HCT116 (cell line): ENCODE results near the gene EXOC6B. TPM values are rescaled to one million over a fixed set of nuclear protein-coding genes. Genes with fewer than 3 reads are reported as not detected.

ENCODE experiments used
- ATAC-seq: fragments of 200-7000 bp; cut with Tn5 transposase; 2 replicates; pipeline ENCODE4 v1.9.1; 2020; ENCODE audit warnings: mild to moderate bottlenecking, moderate library complexity
- BruUV-seq: library from RNA; stranded (reverse); fragments of 400-500 nt; replicated peaks from 2 replicates; lab custom pipeline; 2021; lab: Mats Ljungman, UMichigan
- CTCF ChIA-PET: fragments of 300-600 bp; sonication (Branson Sonifier 250); formaldehyde crosslinking; loops from one replicate; lab custom pipeline; 2021; ENCODE audit warnings: antibody characterized with exemption; lab: Charles Lee
- POLR2A ChIA-PET: fragments of 300-600, 350-600 bp; sonication (Branson Sonifier 250); formaldehyde crosslinking; loops from one replicate; lab custom pipeline; 2021; ENCODE audit warnings: antibody characterized with exemption; lab: Charles Lee
- RAD21 ChIA-PET, 2 experiments: fragments of 300-600 bp; sonication (Branson Sonifier 250); formaldehyde crosslinking; loops; one replicate each; lab custom pipeline; 2023; ENCODE audit warnings: low total read pairs in 2 of 2; ENCODE audit not compliant: uncharacterized antibody in 2 of 2, unreplicated experiment in 2 of 2, low non-redundant PET in 1 of 2; lab: Charles Lee
- DNase-seq: peaks from one replicate; pipeline ENCODE4 v3.0.0-alpha.2; 2010; ENCODE audit warnings: low read depth, low spot score
- H2AFZ ChIP-seq: fragments of 200-600 bp; shearing (Covaris generic), sonication (generic); 2 replicates; pipeline ENCODE4 v1.6.1; 2017; ENCODE audit warnings: low read depth, mixed run types, mixed read lengths, antibody characterized with exemption, low read length; ENCODE audit not compliant: poor library complexity, severe bottlenecking
- H3K27ac ChIP-seq: 2 replicates; pipeline ENCODE4 v1.5.1; 2012; ENCODE audit warnings: low read depth, low read length
- H3K27me3 ChIP-seq: fragments of 200-600 bp; sonication (generic); 2 replicates; pipeline ENCODE4 v1.6.1; 2016; ENCODE audit warnings: mixed run types, low read length, mixed read lengths; ENCODE audit not compliant: insufficient read depth
- H3K36me3 ChIP-seq, 2 experiments: fragments of 200-500 bp in 1 of 2; fragments of 200-600 bp in 1 of 2; sonication (Bioruptor generic) in 1 of 2; sonication (generic) in 1 of 2; 2 replicates each; pipeline versions ENCODE4 v1.5.1 to v1.6.1; 2014 to 2016; ENCODE audit warnings: low read length in 2 of 2, inconsistent platforms in 1 of 2, mixed read lengths in 1 of 2, mixed run types in 1 of 2; ENCODE audit not compliant: insufficient read depth in 2 of 2, control insufficient read depth in 1 of 2
- H3K4me1 ChIP-seq, 2 experiments: fragments of 200-600 bp in 1 of 2; sonication (generic) in 1 of 2; 2 replicates each; pipeline versions ENCODE4 v1.5.1 to v1.6.1; 2012 to 2017; ENCODE audit warnings: low read length in 2 of 2, inconsistent platforms in 1 of 2, mild to moderate bottlenecking in 1 of 2, mixed read lengths in 1 of 2, mixed run types in 1 of 2, moderate library complexity in 1 of 2; ENCODE audit not compliant: insufficient read depth in 2 of 2, control insufficient read depth in 1 of 2
- H3K4me2 ChIP-seq: fragments of 200-600 bp; sonication (generic); 2 replicates; pipeline ENCODE4 v1.6.1; 2017; ENCODE audit warnings: mixed run types, low read length, mixed read lengths
- H3K4me3 ChIP-seq, 2 experiments: fragments of 200-600 bp in 1 of 2; sonication (generic) in 1 of 2; replicated peaks in 1 of 2; 2 replicates each; pipeline ENCODE4 v1.5.1; 2011 to 2016; ENCODE audit warnings: low read length in 2 of 2, control low read depth in 1 of 2, low read depth in 1 of 2, mild to moderate bottlenecking in 1 of 2, mixed read lengths in 1 of 2, mixed run types in 1 of 2
- H3K79me2 ChIP-seq: fragments of 200-600 bp; sonication (generic); 2 replicates; pipeline ENCODE4 v1.6.1; 2017; ENCODE audit warnings: mild to moderate bottlenecking, mixed run types, low read length, moderate library complexity, mixed read lengths; ENCODE audit not compliant: insufficient read depth
- H3K9ac ChIP-seq: fragments of 200-600 bp; sonication (generic); 2 replicates; pipeline ENCODE4 v1.6.1; 2016; ENCODE audit warnings: low read length, mixed read lengths
- H3K9me2 ChIP-seq: fragments of 200-600 bp; sonication (generic), shearing (Covaris generic); 2 replicates; pipeline ENCODE4 v1.6.1; 2017; ENCODE audit warnings: mixed run types, mild to moderate bottlenecking, moderate library complexity; ENCODE audit not compliant: insufficient read depth
- H3K9me3 ChIP-seq, 2 experiments: fragments of 200-500 bp in 1 of 2; fragments of 200-600 bp in 1 of 2; sonication (Bioruptor generic) in 1 of 2; sonication (generic) in 1 of 2; 2 replicates each; pipeline ENCODE4 v1.6.1; 2014 to 2017; ENCODE audit warnings: low read length in 2 of 2, mixed read lengths in 2 of 2, inconsistent platforms in 1 of 2, low read depth in 1 of 2, mild to moderate bottlenecking in 1 of 2, mixed run types in 1 of 2, moderate library complexity in 1 of 2; ENCODE audit not compliant: control insufficient read depth in 1 of 2, insufficient read depth in 1 of 2
- H4K20me1 ChIP-seq: fragments of 200-600 bp; sonication (generic), shearing (Covaris generic); 2 replicates; pipeline ENCODE4 v1.6.1; 2017; ENCODE audit warnings: mixed run types, mild to moderate bottlenecking, moderate library complexity; ENCODE audit not compliant: insufficient read depth
- CBX3 ChIP-seq: IDR thresholded peaks from 2 replicates; pipeline ENCODE4 v1.6.1; 2012; ENCODE audit warnings: low read depth
- CTCF ChIP-seq, 3 experiments: fragments of 200-600 bp in 1 of 3; sonication (generic) in 1 of 3; IDR thresholded peaks in 2 of 3; conservative IDR thresholded peaks in 1 of 3; 2 replicates each; pipeline ENCODE4 v1.5.1; 2012 to 2017; ENCODE audit warnings: low read depth in 2 of 3, low read length in 2 of 3, antibody characterized with exemption in 1 of 3, borderline replicate concordance in 1 of 3, control low read depth in 1 of 3, mild to moderate bottlenecking in 1 of 3, mixed read lengths in 1 of 3, mixed run types in 1 of 3, moderate library complexity in 1 of 3; ENCODE audit not compliant: insufficient read depth in 1 of 3
- EGR1 ChIP-seq: IDR thresholded peaks from 2 replicates; pipeline ENCODE4 v1.6.1; 2012; ENCODE audit warnings: low read depth
- EZH2 ChIP-seq: fragments of 200-600 bp; sonication (generic); IDR thresholded peaks from 2 replicates; pipeline ENCODE4 v1.6.1; 2017; ENCODE audit warnings: antibody characterized with exemption, mixed run types
- EZH2phosphoT487 ChIP-seq: fragments of 200-600 bp; IDR thresholded peaks from 2 replicates; pipeline ENCODE4 v1.6.1; 2018; ENCODE audit warnings: antibody characterized with exemption, borderline replicate concordance
- MAX ChIP-seq: IDR thresholded peaks from 2 replicates; pipeline ENCODE4 v1.6.1; 2012
- POLR2A ChIP-seq: IDR thresholded peaks from 2 replicates; pipeline ENCODE4 v1.7.0; 2011; ENCODE audit warnings: borderline replicate concordance; ENCODE audit not compliant: insufficient read depth, insufficient read length; ENCODE audit errors: extremely low read depth
- POLR2AphosphoS5 ChIP-seq: IDR thresholded peaks from 2 replicates; pipeline ENCODE4 v1.6.1; 2011; ENCODE audit warnings: mild to moderate bottlenecking, low read depth, low read length, moderate library complexity
- SIN3A ChIP-seq: IDR thresholded peaks from 2 replicates; pipeline ENCODE4 v1.6.1; 2012; ENCODE audit warnings: low read depth
- SRF ChIP-seq: IDR thresholded peaks from 2 replicates; pipeline ENCODE4 v1.6.1; 2012; ENCODE audit warnings: low read depth
- ZNF274 ChIP-seq: fragments of 200-500 bp; sonication (Bioruptor generic); IDR thresholded peaks from 2 replicates; pipeline ENCODE4 v1.6.1; 2014; ENCODE audit warnings: mild to moderate bottlenecking, low read depth, low read length, inconsistent platforms
- intact Hi-C: fragments of 100-400 bp; cut with micrococcal nuclease; formaldehyde crosslinking; loops from 2 replicates; pipeline ENCODE4 v1.10.0; 2022
- total RNA-seq: library from RNA; stranded (reverse); gene quantifications from one replicate; pipeline ENCODE4 v1.2.1, GENCODE V29; 2021; ENCODE audit not compliant: unreplicated experiment
- TF ChIP-seq, protein P1 (sequence below): IDR thresholded peaks from 2 replicates; pipeline ENCODE4 v1.6.1; 2012
- TF ChIP-seq, protein P2 (sequence below): IDR thresholded peaks from 2 replicates; pipeline ENCODE4 v1.6.1; 2012; ENCODE audit warnings: low read depth

Gene EXOC6B
- total RNA-seq, 1 experiment from 2014 or later: 25.4 TPM

DNA sequence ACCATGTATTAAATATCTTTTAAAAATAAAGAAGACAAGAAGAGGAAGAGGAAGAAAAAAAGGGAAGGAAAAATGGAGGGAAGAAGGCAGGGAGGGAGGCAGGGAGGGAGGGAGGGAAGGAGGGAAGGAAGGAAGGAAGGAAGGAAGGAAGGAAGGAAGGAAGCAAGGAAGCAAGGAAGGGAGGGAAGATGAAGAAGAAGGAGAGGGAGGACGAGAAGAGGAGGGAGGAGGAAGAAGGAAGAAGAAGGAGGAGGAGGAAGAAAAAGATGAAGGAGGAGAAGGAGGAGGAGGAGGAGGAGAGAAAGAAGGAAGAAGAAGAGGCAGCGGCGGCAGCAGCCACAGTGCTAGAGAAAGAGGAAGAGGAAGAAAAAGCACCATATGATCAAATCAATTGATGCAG lies 189.6 kb downstream of the EXOC6B start:
- intact Hi-C loops: no loop called here
- CTCF ChIA-PET: no interaction called here
- no peaks in the 10 kb centered on the region for H4K20me1 ChIP-seq
- ATAC-seq: no peak
- H3K9me3 ChIP-seq: no peaks in the 10 kb centered on the region
- no peaks in the 10 kb centered on the region for H3K79me2 ChIP-seq
- no peaks in the 10 kb centered on the region for H3K36me3 ChIP-seq
- H3K4me1 ChIP-seq: no peaks in the 10 kb centered on the region
- H3K27ac ChIP-seq: no peak overlapping the region
- no peak overlapping the region for H3K4me2 ChIP-seq
- no TSS peak for BruUV-seq
- POLR2A ChIA-PET: no interaction called here
- DNase-seq: no peak
- H3K4me3 ChIP-seq: no peak overlapping the region
- TF ChIP-seq ZNF274: no peak
- no peak for TF ChIP-seq POLR2AphosphoS5
- TF ChIP-seq MAX: no peak
- TF ChIP-seq EZH2phosphoT487: no peak
- no peaks in the 10 kb centered on the region for H3K27me3 ChIP-seq
- no peak overlapping the region for H2AFZ ChIP-seq
- H3K9ac ChIP-seq: no peak overlapping the region
- H3K9me2 ChIP-seq: no peaks in the 10 kb centered on the region
- RAD21 ChIA-PET: no interaction called here

DNA sequence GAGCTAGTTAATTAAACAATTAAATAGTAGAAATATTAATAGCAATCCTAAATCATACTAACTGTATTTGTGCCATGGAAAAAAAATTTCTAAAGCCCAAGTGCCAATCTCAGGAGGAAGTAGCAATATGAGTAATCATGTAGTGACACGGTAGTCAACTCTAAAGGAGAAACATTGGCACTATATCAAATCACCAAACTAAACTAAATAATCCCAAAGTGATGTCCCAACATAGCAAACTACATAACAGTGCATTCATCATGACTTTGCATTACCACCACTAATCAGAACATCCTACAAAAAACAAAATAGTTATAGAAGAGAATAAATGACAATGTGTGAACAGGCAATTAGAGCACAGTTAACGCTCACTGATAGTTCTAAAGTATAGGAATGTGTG lies 195.1 kb downstream of the EXOC6B start:
- no peaks in the 10 kb centered on the region for H3K36me3 ChIP-seq
- ChIA-PET CTCF (no interaction called here), RAD21 (no interaction called here), POLR2A (no interaction called here)
- no peaks in the 10 kb centered on the region for H3K4me1 ChIP-seq
- H4K20me1 ChIP-seq: no peaks in the 10 kb centered on the region
- H3K4me3 ChIP-seq: no peak overlapping the region
- no peaks in the 10 kb centered on the region for H3K27me3 ChIP-seq
- DNase-seq: no peak
- no peak overlapping the region for H3K4me2 ChIP-seq
- no peaks in the 10 kb centered on the region for H3K79me2 ChIP-seq
- H2AFZ ChIP-seq: no peak overlapping the region
- intact Hi-C loops: no loop called here
- no peaks in the 10 kb centered on the region for H3K9me3 ChIP-seq
- H3K9me2 ChIP-seq: no peaks in the 10 kb centered on the region
- no peak overlapping the region for H3K27ac ChIP-seq
- ATAC-seq: no peak
- no peak overlapping the region for H3K9ac ChIP-seq
- BruUV-seq: no TSS peak
- TF ChIP-seq EGR1 (no peak), EZH2phosphoT487 (no peak), EZH2 (no peak), POLR2A (no peak), SRF (no peak), SIN3A (no peak), CBX3 (no peak), CTCF (IDR thresholded peaks at IDR 0.05 in 2 of 3, conservative IDR thresholded peaks at IDR 0.05 in 1 of 3; ENCODE audit: borderline replicate concordance in 1 of 3, insufficient read depth in 1 of 3, low read depth in 2 of 3, low read length in 2 of 3) (no peak)
- TF ChIP-seq, protein P1, sequence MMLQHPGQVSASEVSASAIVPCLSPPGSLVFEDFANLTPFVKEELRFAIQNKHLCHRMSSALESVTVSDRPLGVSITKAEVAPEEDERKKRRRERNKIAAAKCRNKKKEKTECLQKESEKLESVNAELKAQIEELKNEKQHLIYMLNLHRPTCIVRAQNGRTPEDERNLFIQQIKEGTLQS: no peak
- TF ChIP-seq, protein P2, sequence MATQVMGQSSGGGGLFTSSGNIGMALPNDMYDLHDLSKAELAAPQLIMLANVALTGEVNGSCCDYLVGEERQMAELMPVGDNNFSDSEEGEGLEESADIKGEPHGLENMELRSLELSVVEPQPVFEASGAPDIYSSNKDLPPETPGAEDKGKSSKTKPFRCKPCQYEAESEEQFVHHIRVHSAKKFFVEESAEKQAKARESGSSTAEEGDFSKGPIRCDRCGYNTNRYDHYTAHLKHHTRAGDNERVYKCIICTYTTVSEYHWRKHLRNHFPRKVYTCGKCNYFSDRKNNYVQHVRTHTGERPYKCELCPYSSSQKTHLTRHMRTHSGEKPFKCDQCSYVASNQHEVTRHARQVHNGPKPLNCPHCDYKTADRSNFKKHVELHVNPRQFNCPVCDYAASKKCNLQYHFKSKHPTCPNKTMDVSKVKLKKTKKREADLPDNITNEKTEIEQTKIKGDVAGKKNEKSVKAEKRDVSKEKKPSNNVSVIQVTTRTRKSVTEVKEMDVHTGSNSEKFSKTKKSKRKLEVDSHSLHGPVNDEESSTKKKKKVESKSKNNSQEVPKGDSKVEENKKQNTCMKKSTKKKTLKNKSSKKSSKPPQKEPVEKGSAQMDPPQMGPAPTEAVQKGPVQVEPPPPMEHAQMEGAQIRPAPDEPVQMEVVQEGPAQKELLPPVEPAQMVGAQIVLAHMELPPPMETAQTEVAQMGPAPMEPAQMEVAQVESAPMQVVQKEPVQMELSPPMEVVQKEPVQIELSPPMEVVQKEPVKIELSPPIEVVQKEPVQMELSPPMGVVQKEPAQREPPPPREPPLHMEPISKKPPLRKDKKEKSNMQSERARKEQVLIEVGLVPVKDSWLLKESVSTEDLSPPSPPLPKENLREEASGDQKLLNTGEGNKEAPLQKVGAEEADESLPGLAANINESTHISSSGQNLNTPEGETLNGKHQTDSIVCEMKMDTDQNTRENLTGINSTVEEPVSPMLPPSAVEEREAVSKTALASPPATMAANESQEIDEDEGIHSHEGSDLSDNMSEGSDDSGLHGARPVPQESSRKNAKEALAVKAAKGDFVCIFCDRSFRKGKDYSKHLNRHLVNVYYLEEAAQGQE: no peak
